ENCODE data around the gene ZZZ3.

DNA sequence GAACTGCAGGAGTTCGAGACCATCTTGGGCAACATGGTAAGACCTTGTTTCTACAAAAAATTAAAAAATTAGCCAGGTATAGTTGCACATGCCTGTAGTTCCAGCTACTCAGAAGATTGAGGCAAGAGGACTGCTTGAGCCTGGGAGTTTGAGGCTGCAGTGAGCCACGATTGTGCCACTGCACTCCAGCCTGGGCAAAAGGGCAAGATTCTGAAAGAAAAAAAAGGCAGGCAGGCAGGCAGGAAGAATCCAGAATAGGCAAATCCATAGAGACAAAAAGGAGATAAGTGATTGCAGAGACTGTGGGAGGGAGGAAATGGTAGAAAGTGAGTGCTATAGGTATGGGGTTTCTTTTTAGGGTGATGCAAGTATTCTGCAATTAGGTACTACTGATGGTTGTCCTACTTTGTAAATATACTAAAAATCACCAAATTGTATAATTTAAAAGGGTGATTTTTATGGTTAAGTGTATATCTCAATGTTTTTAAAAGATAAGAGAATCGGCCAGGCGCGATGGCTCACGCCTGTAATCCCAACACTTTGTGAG lies 29.4 kb downstream of the ZZZ3 start:
- TF ChIP-seq CTCF (IDR thresholded peaks at IDR 0.05) = no peak
- no peak for TF ChIP-seq POLR2A (IDR thresholded peaks at IDR 0.05)
